Fibroblast of upper back skin (primary cell): ENCODE measurements around the gene C1QC.
A peak's percentile ranks its signal among the peaks of the same experiment; 100 is the strongest.

Experiments
- DNase-seq: peaks from one replicate; pipeline ENCODE4 v3.0.0-alpha.2; 2013

Gene C1QC

GRCh38 chr1:22643381-22643780, at the start of gene C1QC:
TSS of gene C1QC (plus strand) at chr1:22643633. CDS start at chr1:22644024, 391 bp downstream.
- no peak for DNase-seq

- DNase-seq = no peak
Measured at GRCh38 chr1:22594396-22594795, 49.0 kb upstream of the C1QC start.

GRCh38 chr1:22595108-22595507, 48.3 kb upstream of the C1QC start:
- DNase-seq = no peak

GRCh38 chr1:22597301-22597965, 46.0 kb upstream of the C1QC start:
- DNase-seq = no peak

- DNase-seq = no peak
Measured at GRCh38 chr1:22597996-22598395, 45.4 kb upstream of the C1QC start.

GRCh38 chr1:22598736-22599135, 44.7 kb upstream of the C1QC start:
- no peak for DNase-seq

GRCh38 chr1:22600071-22600816, 43.2 kb upstream of the C1QC start:
- DNase-seq = no peak

GRCh38 chr1:22600817-22601605, 42.4 kb upstream of the C1QC start:
- DNase-seq = no peak

GRCh38 chr1:22601610-22602009, 41.8 kb upstream of the C1QC start:
- no peak for DNase-seq

GRCh38 chr1:22602060-22602740, 41.2 kb upstream of the C1QC start:
- DNase-seq = no peak

- no peak for DNase-seq
Measured at GRCh38 chr1:22606161-22606560, 37.3 kb upstream of the C1QC start.

- no peak for DNase-seq
Measured at GRCh38 chr1:22607154-22607553, 36.3 kb upstream of the C1QC start.

GRCh38 chr1:22608361-22608760, 35.1 kb upstream of the C1QC start:
- DNase-seq = no peak

GRCh38 chr1:22609291-22609690, 34.1 kb upstream of the C1QC start:
- DNase-seq = no peak

GRCh38 chr1:22611530-22611947, 31.9 kb upstream of the C1QC start:
- DNase-seq = peak; percentile 64

GRCh38 chr1:22612671-22613571, 30.5 kb upstream of the C1QC start:
- no peak for DNase-seq

GRCh38 chr1:22613572-22613918, 29.9 kb upstream of the C1QC start:
- DNase-seq = no peak

GRCh38 chr1:22613951-22614350, 29.5 kb upstream of the C1QC start:
- no peak for DNase-seq

- DNase-seq = no peak
Measured at GRCh38 chr1:22615886-22616285, 27.5 kb upstream of the C1QC start.

GRCh38 chr1:22616571-22616970, 26.9 kb upstream of the C1QC start:
- no peak for DNase-seq

- no peak for DNase-seq
Measured at GRCh38 chr1:22618056-22618455, 25.4 kb upstream of the C1QC start.

GRCh38 chr1:22619252-22619651, 24.2 kb upstream of the C1QC start:
- DNase-seq = no peak
